Central memory CD8-positive, alpha-beta T cell (primary cell): ENCODE results near the gene EIF3J.

ENCODE experiments used
- ATAC-seq: fragments of 150-1000 bp; cut with Tn5 transposase; replicated peaks from 2 replicates; pipeline ENCODE4 v1.10.0; 2022; ENCODE audit warnings: mild to moderate bottlenecking, moderate FRiP score, moderate number of reproducible peaks; ENCODE audit not compliant: poor library complexity, severe bottlenecking; ENCODE audit errors: extremely low read depth
- DNase-seq, 2 donors: peaks; one replicate each; pipeline ENCODE4 v3.0.0; 2021; ENCODE audit warnings: low spot score in 2 of 2
- H3K27ac Mint-ChIP-seq: one replicate; pipeline ENCODE4 v1.8.0; 2022; ENCODE audit warnings: low read depth, mild to moderate bottlenecking, moderate library complexity, mixed read lengths
- H3K27me3 Mint-ChIP-seq: one replicate; pipeline ENCODE4 v1.8.0; 2022; ENCODE audit warnings: mixed read lengths
- H3K36me3 Mint-ChIP-seq: one replicate; pipeline ENCODE4 v1.8.0; 2022; ENCODE audit warnings: mild to moderate bottlenecking, moderate library complexity, mixed read lengths; ENCODE audit not compliant: insufficient read depth
- H3K4me1 Mint-ChIP-seq: one replicate; pipeline ENCODE4 v1.8.0; 2022; ENCODE audit warnings: mixed read lengths
- H3K4me3 Mint-ChIP-seq: one replicate; pipeline ENCODE4 v1.8.0; 2022; ENCODE audit warnings: mild to moderate bottlenecking, moderate library complexity, mixed read lengths
- H3K9me3 Mint-ChIP-seq: one replicate; pipeline ENCODE4 v1.8.0; 2022; ENCODE audit warnings: mixed read lengths

EIF3J gene

DNA sequence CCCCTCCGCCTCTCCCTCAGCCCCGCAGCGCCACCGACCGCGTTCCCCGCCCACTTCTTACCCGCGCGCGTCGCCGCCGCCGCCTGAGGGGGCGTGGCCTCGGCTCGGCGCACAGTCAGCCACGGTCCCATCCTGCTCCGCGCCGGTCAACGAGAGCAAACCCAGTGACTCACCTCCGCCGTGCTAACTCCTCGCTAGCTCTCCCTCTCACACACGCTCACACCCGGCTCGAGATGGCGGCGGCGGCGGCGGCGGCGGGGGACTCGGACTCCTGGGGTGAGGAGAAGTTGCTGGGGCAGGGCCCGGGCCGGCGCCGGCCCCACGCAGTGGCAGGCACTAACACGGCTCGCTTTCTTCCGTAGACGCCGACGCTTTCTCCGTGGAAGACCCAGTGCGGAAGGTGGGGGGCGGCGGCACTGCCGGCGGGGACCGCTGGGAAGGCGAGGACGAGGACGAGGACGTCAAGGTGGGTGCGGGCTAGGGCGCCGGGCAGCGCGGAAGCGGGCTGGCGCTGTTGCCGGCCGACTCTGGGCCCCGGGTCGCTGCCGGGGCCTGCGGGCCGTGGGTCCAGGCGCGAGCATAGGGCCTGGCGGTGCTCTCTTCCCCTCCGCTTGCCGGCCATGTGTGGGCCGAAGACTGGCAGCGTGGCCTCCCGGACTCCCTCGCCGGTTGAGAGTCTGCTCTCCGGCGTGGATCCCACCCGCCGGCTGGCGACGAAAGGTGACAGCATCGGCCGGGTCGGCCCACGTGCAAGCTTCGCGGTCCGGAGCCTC is at the start of gene EIF3J:
TSS of gene EIF3J (plus strand) at position 186 of the 773 bp plus-strand sequence. CDS start at position 234, 48 bp downstream.
- Mint-ChIP-seq H3K36me3 (peaks cover 38% of the 10 kb centered on the region), H3K4me1 (peaks cover 48% of the 10 kb centered on the region)

DNA sequence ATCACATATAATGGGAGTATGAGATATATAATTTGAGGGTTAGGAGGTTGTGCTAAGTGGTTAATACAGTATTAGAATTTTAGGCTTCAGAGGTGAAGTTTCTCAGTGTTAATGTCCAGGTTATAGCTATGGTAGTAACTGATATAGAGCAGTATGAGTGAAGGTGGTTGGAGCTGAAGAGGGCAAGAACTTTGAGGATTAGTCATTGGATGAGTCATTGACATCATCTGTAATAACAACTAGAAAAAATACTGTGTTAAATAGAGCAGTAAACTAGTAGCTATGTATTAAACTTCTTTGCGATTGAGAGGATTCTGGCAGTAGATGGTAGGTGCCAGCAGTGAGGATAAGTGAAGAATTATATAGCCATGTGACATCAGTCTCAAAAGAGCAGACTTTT is 47.5 kb upstream of the EIF3J start:
- Mint-ChIP-seq H3K4me1 (peaks cover 19% of the 10 kb centered on the region), H3K36me3 (peaks cover 45% of the 10 kb centered on the region), H3K9me3 (no peaks in the 10 kb centered on the region), H3K27ac (peak overlapping the region; percentile 2), H3K4me3 (no peak overlapping the region), H3K27me3 (no peaks in the 10 kb centered on the region)
- DNase-seq (no peak), ATAC-seq (no peak)

More for the DNA sequence above, at the start of gene EIF3J:
- Mint-ChIP-seq H3K9me3 (no peaks in the 10 kb centered on the region), H3K27ac (peak within 1 kb of the TSS; percentile 94), H3K4me3 (peak within 1 kb of the TSS; percentile 96), H3K27me3 (no peaks in the 10 kb centered on the region)
- DNase-seq (peak; percentile 90 to 92), ATAC-seq (peak; percentile 93)

GRCh38 chr15:44490622-44491021 is 46.3 kb upstream of the EIF3J start:
- Mint-ChIP-seq H3K4me3 (no peak overlapping the region), H3K36me3 (peaks cover 48% of the 10 kb centered on the region), H3K4me1 (peaks cover 19% of the 10 kb centered on the region), H3K27me3 (no peaks in the 10 kb centered on the region), H3K27ac (no peak overlapping the region), H3K9me3 (no peaks in the 10 kb centered on the region)
- DNase-seq = no peak
- no peak for ATAC-seq

- H3K27ac Mint-ChIP-seq = peak overlapping the region; percentile 38
- no peaks in the 10 kb centered on the region for H3K9me3 Mint-ChIP-seq
- no peaks in the 10 kb centered on the region for H3K27me3 Mint-ChIP-seq
- peaks cover 19% of the 10 kb centered on the region for H3K4me1 Mint-ChIP-seq
- H3K4me3 Mint-ChIP-seq = no peak overlapping the region
- DNase-seq (no peak), ATAC-seq (no peak)
- H3K36me3 Mint-ChIP-seq = peaks cover 46% of the 10 kb centered on the region
These were observed 44.9 kb upstream of the EIF3J start for GRCh38 chr15:44492040-44492439.

GRCh38 chr15:44492672-44493071 is 44.3 kb upstream of the EIF3J start:
- H3K9me3 Mint-ChIP-seq = no peaks in the 10 kb centered on the region
- DNase-seq = no peak
- H3K27ac Mint-ChIP-seq = peak overlapping the region; percentile 38
- no peak for ATAC-seq
- H3K36me3 Mint-ChIP-seq = peaks cover 44% of the 10 kb centered on the region
- peaks cover 19% of the 10 kb centered on the region for H3K4me1 Mint-ChIP-seq
- H3K27me3 Mint-ChIP-seq = no peaks in the 10 kb centered on the region
- H3K4me3 Mint-ChIP-seq = no peak overlapping the region

DNA sequence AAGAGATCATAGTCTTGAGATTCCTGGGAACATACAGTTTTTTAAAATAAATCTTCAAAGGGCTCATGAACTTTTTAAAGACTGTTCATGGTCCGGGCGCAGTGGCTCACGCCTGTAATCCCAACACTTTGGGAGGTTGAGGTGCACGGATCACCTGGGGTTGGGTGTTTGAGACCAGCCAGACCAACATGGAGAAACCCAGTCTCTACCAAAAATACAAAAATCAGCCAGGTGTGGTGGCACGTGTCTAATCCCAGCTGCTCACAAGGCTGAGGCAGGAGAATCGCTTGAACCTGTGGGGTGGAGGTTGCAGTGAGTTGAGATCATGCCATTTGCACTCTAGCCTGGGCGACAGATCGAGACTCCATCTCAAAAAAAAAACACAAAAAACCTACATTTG is 41.4 kb upstream of the EIF3J start:
- Mint-ChIP-seq H3K27ac (no peak overlapping the region), H3K27me3 (no peaks in the 10 kb centered on the region), H3K9me3 (no peaks in the 10 kb centered on the region), H3K4me3 (no peak overlapping the region), H3K4me1 (peaks cover 12% of the 10 kb centered on the region), H3K36me3 (peaks cover 45% of the 10 kb centered on the region)
- ATAC-seq (no peak), DNase-seq (no peak)

- no peak for ATAC-seq
- DNase-seq = no peak
- Mint-ChIP-seq H3K4me3 (no peak overlapping the region), H3K27me3 (no peaks in the 10 kb centered on the region), H3K36me3 (peaks cover 39% of the 10 kb centered on the region), H3K9me3 (no peaks in the 10 kb centered on the region), H3K27ac (peak overlapping the region; percentile 67), H3K4me1 (peaks cover 15% of the 10 kb centered on the region)
These were observed 36.4 kb upstream of the EIF3J start for GRCh38 chr15:44500555-44500954.

GRCh38 chr15:44501768-44502366 is 35.1 kb upstream of the EIF3J start:
- peaks cover 41% of the 10 kb centered on the region for H3K36me3 Mint-ChIP-seq
- no peak overlapping the region for H3K4me3 Mint-ChIP-seq
- H3K27me3 Mint-ChIP-seq = no peaks in the 10 kb centered on the region
- no peak for ATAC-seq
- H3K4me1 Mint-ChIP-seq = peaks cover 15% of the 10 kb centered on the region
- no peak for DNase-seq
- H3K9me3 Mint-ChIP-seq = no peaks in the 10 kb centered on the region
- H3K27ac Mint-ChIP-seq = no peak overlapping the region

DNA sequence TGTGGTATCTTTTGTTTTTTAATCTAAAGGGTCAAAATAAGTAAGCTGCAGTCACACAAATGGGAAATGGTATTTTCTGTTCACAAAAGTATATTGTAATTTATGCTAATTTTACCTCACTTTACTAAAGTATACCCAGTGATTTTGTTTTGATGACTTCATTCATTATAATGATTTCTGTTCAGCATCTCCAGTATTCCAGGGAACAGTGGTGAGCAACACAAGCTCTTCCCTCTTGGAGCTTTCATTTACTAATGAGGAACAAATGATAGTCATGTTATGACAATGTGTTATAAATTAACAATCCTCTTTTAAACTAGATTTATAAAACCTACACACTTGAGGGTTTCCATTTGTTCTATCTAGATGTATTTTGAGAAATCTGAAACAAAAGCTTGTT is 20.5 kb upstream of the EIF3J start:
- Mint-ChIP-seq H3K9me3 (no peaks in the 10 kb centered on the region), H3K4me3 (no peak overlapping the region), H3K4me1 (no peaks in the 10 kb centered on the region), H3K36me3 (peaks cover 19% of the 10 kb centered on the region), H3K27me3 (no peaks in the 10 kb centered on the region), H3K27ac (no peak overlapping the region)
- ATAC-seq (no peak), DNase-seq (no peak)

GRCh38 chr15:44519537-44519936 is 17.4 kb upstream of the EIF3J start:
- H3K27ac Mint-ChIP-seq = peak overlapping the region; percentile 32
- ATAC-seq (no peak), DNase-seq (no peak)
- H3K4me3 Mint-ChIP-seq = no peak overlapping the region
- H3K9me3 Mint-ChIP-seq = no peaks in the 10 kb centered on the region
- H3K27me3 Mint-ChIP-seq = no peaks in the 10 kb centered on the region
- H3K36me3 Mint-ChIP-seq = peaks cover 37% of the 10 kb centered on the region
- H3K4me1 Mint-ChIP-seq = no peaks in the 10 kb centered on the region

DNA sequence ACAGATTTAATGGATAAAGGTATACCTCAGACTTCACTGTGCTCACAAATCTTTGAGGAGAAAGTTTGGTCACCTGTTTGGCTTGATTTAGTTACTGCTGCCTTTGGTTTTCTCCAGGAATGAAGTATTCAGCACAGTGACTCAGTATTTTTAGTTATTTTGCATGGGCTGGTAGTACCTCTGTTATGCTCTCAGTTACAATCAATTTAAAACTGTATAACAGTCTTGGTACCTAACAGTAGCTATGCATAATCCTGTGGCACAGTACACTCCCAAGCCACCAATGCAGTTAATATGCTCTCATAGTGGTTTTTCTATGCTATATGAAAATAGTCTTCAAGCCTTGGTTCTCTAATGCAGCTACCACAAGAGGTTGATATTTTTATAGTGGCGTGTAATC is 11.9 kb upstream of the EIF3J start:
- Mint-ChIP-seq H3K9me3 (no peaks in the 10 kb centered on the region), H3K36me3 (peaks cover 25% of the 10 kb centered on the region), H3K27ac (no peak overlapping the region), H3K4me1 (peaks cover 5% of the 10 kb centered on the region), H3K4me3 (no peak overlapping the region), H3K27me3 (no peaks in the 10 kb centered on the region)
- ATAC-seq (no peak), DNase-seq (no peak)

- Mint-ChIP-seq H3K4me3 (no peak overlapping the region), H3K27me3 (no peaks in the 10 kb centered on the region), H3K4me1 (peaks cover 11% of the 10 kb centered on the region), H3K36me3 (peaks cover 21% of the 10 kb centered on the region), H3K9me3 (no peaks in the 10 kb centered on the region), H3K27ac (peak overlapping the region; percentile 58)
- ATAC-seq = no peak
- DNase-seq = no peak
These were observed 9.7 kb upstream of the EIF3J start for GRCh38 chr15:44527241-44527640.
